ENCODE data around the gene SLC25A22.
A peak's percentile ranks its signal among the peaks of the same experiment; 100 is the strongest.

Gene SLC25A22

GRCh38 chr11:821512-822371 lies 23.7 kb upstream of the SLC25A22 start:
- no peak for DNase-seq (ENCODE audit: low spot score)

- peak; percentile 93 for DNase-seq (ENCODE audit: low spot score)
These were observed 22.8 kb upstream of the SLC25A22 start for GRCh38 chr11:820655-821511.

- peak; percentile 70 for DNase-seq (ENCODE audit: low spot score)
These were observed 22.0 kb upstream of the SLC25A22 start for GRCh38 chr11:819943-820649.

GRCh38 chr11:819129-819931 lies 21.2 kb upstream of the SLC25A22 start:
- DNase-seq (ENCODE audit: low spot score): peak; percentile 96

DNA sequence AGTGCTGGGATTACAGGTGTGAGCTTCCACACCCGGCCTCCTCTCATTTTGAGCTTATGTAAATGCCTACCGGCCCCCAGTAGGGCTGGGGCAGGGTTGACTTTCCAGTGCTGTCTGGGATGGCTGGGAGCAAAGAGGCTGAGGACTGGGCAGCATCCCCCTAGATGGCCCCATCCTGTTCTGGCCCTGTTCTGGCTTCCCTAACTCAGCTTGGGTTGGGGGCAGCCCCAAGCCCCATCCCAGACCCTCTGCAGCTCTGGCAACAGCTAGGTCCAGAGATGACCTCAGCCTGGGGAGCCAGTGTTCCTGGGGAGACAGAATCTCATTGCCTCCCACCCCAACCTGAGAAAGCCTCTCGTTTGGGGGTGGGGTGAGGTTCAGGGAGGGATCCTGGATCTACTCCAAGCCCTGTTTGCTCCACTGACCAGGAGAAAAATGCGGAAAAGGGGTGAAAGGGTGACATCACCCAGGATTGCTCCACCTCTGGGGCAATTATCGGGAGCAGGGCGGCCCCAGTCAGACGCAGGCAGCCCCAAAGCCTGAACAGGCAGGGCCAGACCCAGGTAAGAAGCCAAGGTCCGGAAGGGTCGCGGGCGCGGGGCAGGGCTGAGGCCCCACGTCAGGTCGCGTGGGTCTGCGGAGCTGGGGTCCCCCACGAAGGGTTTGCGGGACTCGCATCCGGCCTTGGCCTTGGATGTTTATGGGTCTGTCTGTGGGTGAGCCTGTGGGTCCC lies 20.5 kb upstream of the SLC25A22 start, which contains the start of gene PNPLA2:
PNPLA2 (plus strand) TSS at position 519 of the 733 bp plus-strand sequence. CDS start 805 bp downstream, outside the sequence.
- DNase-seq (ENCODE audit: low spot score): peak; percentile 79

DNA sequence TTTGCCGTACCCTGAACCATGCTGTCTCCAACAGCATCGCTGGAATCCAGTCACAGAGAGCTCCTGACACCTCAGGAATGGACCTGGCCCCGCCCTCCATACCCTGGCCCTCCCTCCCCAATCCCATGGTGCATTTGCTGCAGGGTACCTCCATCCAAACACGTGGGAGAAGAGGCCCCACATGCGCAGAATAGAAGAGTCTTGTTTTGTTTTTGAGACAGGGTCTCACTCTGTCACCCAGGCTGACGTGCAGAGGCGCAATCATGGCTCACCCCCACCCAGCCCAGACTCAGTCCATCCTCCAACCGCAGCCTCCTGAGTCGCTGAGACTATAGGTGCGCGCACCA lies 18.3 kb upstream of the SLC25A22 start:
- DNase-seq (ENCODE audit: low spot score): no peak

DNA sequence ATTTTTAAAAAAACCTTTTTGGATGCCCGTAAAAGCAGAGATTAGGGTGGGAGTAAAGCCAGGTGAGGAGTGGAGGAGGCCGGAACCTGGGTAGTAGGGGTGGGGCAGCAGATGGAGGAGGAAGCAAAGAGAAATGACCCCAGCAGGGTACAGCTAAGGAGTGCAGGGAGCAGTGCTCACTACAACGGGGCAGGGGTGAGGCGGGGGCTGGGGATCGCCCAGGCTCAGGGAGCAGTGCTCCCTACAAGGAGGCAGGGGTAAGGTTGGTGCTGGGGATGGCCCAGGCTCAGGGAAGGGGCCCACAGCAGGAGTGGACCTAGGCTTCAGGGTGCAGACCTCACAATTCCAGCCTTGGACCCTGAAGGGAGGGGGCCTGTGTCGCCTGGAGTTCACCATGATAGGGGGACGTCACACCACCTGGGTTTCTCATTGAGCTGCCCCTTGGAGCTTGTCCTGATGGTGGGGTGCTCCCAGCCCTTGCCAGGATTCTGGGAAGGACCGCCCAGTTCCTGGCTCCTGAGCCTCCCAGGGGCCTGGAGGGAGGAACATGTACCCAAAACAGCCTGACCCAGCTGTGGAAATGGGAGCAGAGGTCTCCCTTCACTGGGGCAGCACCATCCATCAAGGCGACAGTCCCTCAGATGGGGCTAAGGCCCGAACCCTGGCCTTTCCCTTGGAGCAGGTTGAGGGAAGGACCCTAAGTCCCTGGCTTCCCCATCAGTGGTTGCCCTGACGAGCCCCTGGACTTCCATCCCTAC lies 17.8 kb upstream of the SLC25A22 start:
- DNase-seq (ENCODE audit: low spot score): no peak

DNA sequence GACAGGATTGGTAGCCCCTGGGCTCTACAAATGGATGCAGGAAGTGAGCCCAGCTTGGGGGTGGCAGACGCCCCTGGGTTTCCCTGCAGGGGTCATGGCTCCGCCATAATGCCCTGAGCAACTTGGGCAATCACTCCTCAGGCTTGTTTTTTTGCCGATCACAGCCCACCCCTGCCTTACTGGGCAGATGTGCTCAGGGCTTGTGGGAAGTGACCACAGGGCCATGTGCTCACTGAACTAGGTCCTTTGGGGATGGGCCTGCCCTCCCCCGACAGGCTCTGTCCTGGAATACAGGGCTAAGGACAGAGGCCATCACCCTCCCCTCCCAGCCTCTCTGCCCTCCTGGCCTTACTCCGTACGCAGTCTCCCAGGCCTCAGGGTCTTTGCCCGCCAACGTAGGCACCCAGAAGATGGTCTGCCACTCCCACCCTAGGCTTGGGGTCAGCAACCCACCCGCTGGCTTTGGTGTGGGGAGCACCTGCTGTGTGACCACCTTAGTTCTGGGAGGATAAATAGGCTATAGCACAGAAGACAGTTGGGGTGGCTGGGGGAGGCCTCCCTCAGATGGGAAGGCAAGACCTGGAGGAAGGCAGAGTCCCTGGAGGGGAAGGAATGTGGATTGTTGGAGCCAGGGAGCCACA lies 15.5 kb upstream of the SLC25A22 start:
- DNase-seq (ENCODE audit: low spot score): no peak

- DNase-seq (ENCODE audit: low spot score): no peak
These were observed 15.0 kb upstream of the SLC25A22 start for GRCh38 chr11:813072-813455.

DNA sequence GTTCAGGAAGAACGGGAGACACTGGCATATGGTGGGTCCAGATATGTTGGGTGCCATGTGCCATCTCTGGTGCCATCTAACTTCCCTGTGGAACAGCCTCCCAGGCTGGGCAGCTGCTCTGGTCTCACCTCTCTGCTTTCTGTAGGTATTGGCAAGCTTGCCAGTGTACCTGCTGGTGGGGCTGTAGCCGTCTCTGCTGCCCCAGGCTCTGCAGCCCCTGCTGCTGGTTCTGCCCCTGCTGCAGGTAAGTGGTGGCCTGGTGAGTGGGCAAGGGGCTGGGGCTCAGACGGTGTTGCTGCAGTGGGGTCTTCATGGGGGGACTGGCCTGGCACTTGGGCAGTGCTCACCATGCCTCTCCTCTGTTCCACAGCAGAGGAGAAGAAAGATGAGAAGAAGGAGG lies 14.3 kb upstream of the SLC25A22 start:
- DNase-seq (ENCODE audit: low spot score): no peak

GRCh38 chr11:811446-812245 lies 13.6 kb upstream of the SLC25A22 start:
- no peak for DNase-seq (ENCODE audit: low spot score)

DNA sequence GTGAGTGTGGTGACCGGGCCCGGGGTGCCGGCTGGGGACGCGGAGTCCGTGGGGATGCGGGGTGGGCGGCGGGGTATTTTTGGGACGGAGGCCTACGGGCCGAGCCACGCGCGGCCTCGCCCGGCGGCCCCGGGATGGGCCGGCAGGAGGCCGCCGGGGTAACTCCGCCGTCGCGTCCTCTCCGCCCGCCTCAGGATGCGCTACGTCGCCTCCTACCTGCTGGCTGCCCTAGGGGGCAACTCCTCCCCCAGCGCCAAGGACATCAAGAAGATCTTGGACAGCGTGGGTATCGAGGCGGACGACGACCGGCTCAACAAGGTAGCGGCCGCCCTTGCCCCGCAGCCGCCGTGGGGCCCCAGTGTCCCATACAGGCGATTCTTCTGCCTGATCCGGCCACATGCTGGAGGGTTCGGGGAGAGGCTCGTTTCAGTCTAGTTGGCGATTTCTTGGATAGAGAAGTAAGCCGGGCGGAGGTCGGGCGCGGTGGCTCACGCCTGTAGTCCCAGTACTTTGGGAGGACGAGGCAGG lies 12.0 kb upstream of the SLC25A22 start:
- no peak for DNase-seq (ENCODE audit: low spot score)

DNA sequence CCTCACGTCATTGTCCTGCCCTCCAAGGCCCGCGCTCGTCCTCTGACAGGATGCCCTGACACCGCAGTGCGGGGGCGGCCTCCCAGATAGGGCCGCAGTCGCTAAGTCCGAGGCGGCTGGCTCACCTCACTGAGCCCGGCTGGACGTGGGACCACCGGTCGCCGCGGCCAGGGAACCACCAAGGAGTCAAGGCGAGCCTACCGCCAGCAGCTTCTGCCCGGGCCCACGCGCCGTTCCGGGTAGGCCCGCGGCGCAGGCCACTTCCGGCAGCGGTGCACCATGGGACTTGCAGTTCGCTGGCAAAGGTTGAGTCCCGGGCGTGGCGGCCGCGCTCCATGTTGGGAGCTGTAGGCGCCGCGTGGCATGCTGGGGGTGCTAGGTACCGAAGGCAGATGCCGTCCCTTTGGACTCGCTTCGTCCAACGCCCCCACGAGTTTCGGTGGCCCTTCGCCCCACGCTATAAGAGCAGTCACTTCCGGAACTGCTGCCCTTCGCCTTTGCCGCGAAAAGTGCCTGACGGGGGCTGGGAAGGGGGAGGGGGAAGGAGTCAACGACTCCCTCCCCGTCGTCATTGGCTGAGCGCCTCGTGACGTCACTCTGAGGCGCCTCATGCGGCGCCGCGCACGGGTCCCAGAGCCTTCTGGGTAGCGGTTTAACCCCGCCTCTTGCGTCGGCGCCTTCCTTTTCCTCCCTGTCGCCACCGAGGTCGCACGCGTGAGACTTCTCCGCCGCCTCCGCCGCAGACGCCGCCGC lies 11.4 kb upstream of the SLC25A22 start, which contains the start of gene RPLP2:
RPLP2 (plus strand) TSS at position 681 of the 753 bp plus-strand sequence. CDS start 268 bp downstream, outside the sequence.
- DNase-seq (ENCODE audit: low spot score): peak; percentile 97

GRCh38 chr11:808427-809286 lies 10.6 kb upstream of the SLC25A22 start:
- DNase-seq (ENCODE audit: low spot score): no peak

DNA sequence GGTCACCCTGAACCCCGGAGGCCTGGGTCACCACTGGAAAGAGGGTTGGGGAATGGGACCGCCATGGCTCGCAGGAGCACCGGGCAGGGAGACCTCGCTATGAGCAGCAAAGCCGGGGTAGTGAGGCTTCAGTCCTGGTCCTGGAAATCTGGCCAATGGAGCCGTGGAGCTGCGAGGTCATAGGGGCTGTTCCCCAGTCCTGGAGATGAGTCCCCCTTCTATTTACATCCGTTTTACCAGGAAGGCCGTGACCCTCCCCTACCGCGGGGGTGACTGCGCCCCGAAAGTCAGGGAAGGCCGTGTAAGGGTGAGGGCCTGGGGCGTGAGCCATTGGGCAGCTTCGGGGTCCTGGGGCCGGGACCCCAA lies 6.5 kb upstream of the SLC25A22 start:
- DNase-seq (ENCODE audit: low spot score): no peak

DNA sequence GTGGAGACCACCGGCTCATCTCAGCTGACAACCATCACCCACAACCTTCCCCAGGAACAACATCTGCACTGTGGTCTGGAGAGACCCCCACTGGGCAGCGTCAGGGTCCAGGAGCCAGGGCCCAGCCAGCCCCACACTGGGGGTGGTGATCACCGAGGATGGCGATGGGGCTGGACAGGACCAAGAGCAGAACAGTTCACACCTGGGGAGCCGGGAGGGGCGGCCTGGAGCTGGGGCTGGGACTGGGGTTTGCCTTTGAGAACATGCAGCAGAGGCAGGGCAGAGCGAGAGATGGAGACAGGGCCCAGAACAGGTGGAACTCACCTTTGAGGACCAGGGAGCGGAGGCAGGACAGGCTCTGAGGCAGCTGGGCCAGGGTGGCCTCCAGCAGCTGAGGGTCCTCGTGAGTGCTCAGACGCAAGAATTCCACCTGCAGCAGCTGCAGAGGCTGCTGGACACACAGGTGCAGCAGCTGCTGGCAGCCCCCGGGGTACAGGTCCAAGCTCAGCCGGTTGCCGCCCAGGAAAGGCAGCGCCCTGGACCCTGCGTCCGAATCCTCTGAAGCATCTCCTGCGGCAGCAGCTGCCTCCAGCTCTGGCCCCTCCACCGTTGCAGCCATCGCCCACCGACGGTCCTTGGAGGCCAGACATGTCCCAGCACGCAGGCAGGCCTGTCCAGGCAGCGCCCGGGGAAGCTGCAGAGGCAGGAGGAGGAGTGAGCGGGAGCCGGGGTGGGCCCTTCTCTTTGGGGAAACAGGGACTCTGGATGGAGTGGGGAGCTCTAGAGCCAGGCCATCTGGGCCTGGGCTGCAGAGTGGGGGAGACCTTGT lies 5.9 kb upstream of the SLC25A22 start:
- DNase-seq (ENCODE audit: low spot score): no peak

Data from AG08395 (cell line).